Duodenal mucosa (tissue), 2 donors: ENCODE measurements around the gene CCDC38.

Experiments used
- H3K27ac ChIP-seq: one replicate; pipeline ENCODE4 v1.7.0; 2013; ENCODE audit warnings: low read depth, low read length
- H3K27me3 ChIP-seq, 2 donors: one replicate each; pipeline ENCODE4 v1.7.0; 2013; ENCODE audit warnings: low read length in 2 of 2, control low read depth in 1 of 2; ENCODE audit not compliant: insufficient read depth in 2 of 2, control insufficient read depth in 1 of 2
- H3K36me3 ChIP-seq, 2 donors: one replicate each; pipeline ENCODE4 v1.7.0; 2013; ENCODE audit warnings: low read length in 2 of 2, control low read depth in 1 of 2; ENCODE audit not compliant: insufficient read depth in 2 of 2, control insufficient read depth in 1 of 2
- H3K4me1 ChIP-seq, 2 donors: one replicate each; pipeline ENCODE4 v1.7.0; 2013; ENCODE audit warnings: low read length in 2 of 2, control low read depth in 1 of 2; ENCODE audit not compliant: insufficient read depth in 2 of 2, control insufficient read depth in 1 of 2
- H3K4me3 ChIP-seq, 2 donors: one replicate each; pipeline ENCODE4 v1.7.0; 2013; ENCODE audit warnings: low read length in 2 of 2, low read depth in 1 of 2
- H3K9ac ChIP-seq, 2 donors: one replicate each; pipeline ENCODE4 v1.7.0; 2013; ENCODE audit warnings: low read length in 2 of 2, low read depth in 1 of 2
- H3K9me3 ChIP-seq, 2 donors: one replicate each; pipeline ENCODE4 v1.7.0; 2013; ENCODE audit warnings: low read length in 2 of 2, control low read depth in 1 of 2; ENCODE audit not compliant: control insufficient read depth in 1 of 2

The CCDC38 gene

GRCh38 chr12:95942524-95943329, at the start of gene CCDC38:
TSS of gene CCDC38 (minus strand) at chr12:95942614. CDS start at chr12:95936509, 6,105 bp downstream.
- H3K27me3 ChIP-seq: no peaks in the 10 kb centered on the region
- no peaks in the 10 kb centered on the region for H3K36me3 ChIP-seq
- peak within 1 kb of the TSS; percentile 32 for H3K27ac ChIP-seq
- no peaks in the 10 kb centered on the region for H3K9me3 ChIP-seq
- H3K4me3 ChIP-seq: peak within 1 kb of the TSS; percentile 84 to 86
- peaks cover 6 to 11% of the 10 kb centered on the region in 2 donors for H3K4me1 ChIP-seq
- H3K9ac ChIP-seq: peak within 1 kb of the TSS; percentile 66 to 68

- Histone ChIP-seq H3K27me3 (peaks cover 0 to 5% of the 10 kb centered on the region in 2 donors), H3K9ac (no peak overlapping the region), H3K27ac (no peak overlapping the region), H3K4me3 (no peak overlapping the region), H3K4me1 (no peaks in the 10 kb centered on the region), H3K9me3 (no peaks in the 10 kb centered on the region), H3K36me3 (no peaks in the 10 kb centered on the region)
Observed at GRCh38 chr12:95990136-95990535, 47.7 kb upstream of the CCDC38 start.

- H3K36me3 ChIP-seq: no peaks in the 10 kb centered on the region
Observed at GRCh38 chr12:95989504-95990123, 47.2 kb upstream of the CCDC38 start.

GRCh38 chr12:95988506-95989275, 46.3 kb upstream of the CCDC38 start:
- no peaks in the 10 kb centered on the region for H3K4me1 ChIP-seq
- no peak overlapping the region for H3K4me3 ChIP-seq
- H3K27ac ChIP-seq: no peak overlapping the region
- H3K9me3 ChIP-seq: no peaks in the 10 kb centered on the region
- peaks cover 0 to 5% of the 10 kb centered on the region in 2 donors for H3K27me3 ChIP-seq
- H3K9ac ChIP-seq: no peak overlapping the region
- H3K36me3 ChIP-seq: no peaks in the 10 kb centered on the region

More at GRCh38 chr12:95989504-95990123, 47.2 kb upstream of the CCDC38 start:
- Histone ChIP-seq H3K9ac (no peak overlapping the region), H3K27ac (no peak overlapping the region), H3K9me3 (no peaks in the 10 kb centered on the region), H3K27me3 (peaks cover 0 to 5% of the 10 kb centered on the region in 2 donors), H3K4me1 (no peaks in the 10 kb centered on the region), H3K4me3 (no peak overlapping the region)

- H3K36me3 ChIP-seq: no peaks in the 10 kb centered on the region
- no peak overlapping the region for H3K4me3 ChIP-seq
- H3K9ac ChIP-seq: no peak overlapping the region
- no peaks in the 10 kb centered on the region for H3K9me3 ChIP-seq
- H3K27me3 ChIP-seq: peaks cover 0 to 5% of the 10 kb centered on the region in 2 donors
- no peaks in the 10 kb centered on the region for H3K4me1 ChIP-seq
- no peak overlapping the region for H3K27ac ChIP-seq
Observed at GRCh38 chr12:95986635-95987570, 44.5 kb upstream of the CCDC38 start.

- no peaks in the 10 kb centered on the region for H3K4me1 ChIP-seq
- H3K27me3 ChIP-seq: peaks cover 0 to 4% of the 10 kb centered on the region in 2 donors
- no peak overlapping the region for H3K4me3 ChIP-seq
- no peaks in the 10 kb centered on the region for H3K36me3 ChIP-seq
- H3K9ac ChIP-seq: no peak overlapping the region
- no peaks in the 10 kb centered on the region for H3K9me3 ChIP-seq
- H3K27ac ChIP-seq: no peak overlapping the region
Observed at GRCh38 chr12:95984682-95985081, 42.3 kb upstream of the CCDC38 start.

- H3K36me3 ChIP-seq: no peaks in the 10 kb centered on the region
- H3K4me3 ChIP-seq: no peak overlapping the region
- H3K4me1 ChIP-seq: no peaks in the 10 kb centered on the region
- no peak overlapping the region for H3K27ac ChIP-seq
- H3K9me3 ChIP-seq: no peaks in the 10 kb centered on the region
- no peaks in the 10 kb centered on the region for H3K27me3 ChIP-seq
- H3K9ac ChIP-seq: no peak overlapping the region
Observed at GRCh38 chr12:95982602-95983001, 40.2 kb upstream of the CCDC38 start.

- no peaks in the 10 kb centered on the region for H3K27me3 ChIP-seq
- no peak overlapping the region for H3K4me3 ChIP-seq
- H3K9me3 ChIP-seq: no peaks in the 10 kb centered on the region
- no peaks in the 10 kb centered on the region for H3K36me3 ChIP-seq
- H3K9ac ChIP-seq: no peak overlapping the region
- H3K4me1 ChIP-seq: no peaks in the 10 kb centered on the region
- no peak overlapping the region for H3K27ac ChIP-seq
Observed at GRCh38 chr12:95980437-95980836, 38.0 kb upstream of the CCDC38 start.

- no peaks in the 10 kb centered on the region for H3K36me3 ChIP-seq
Observed at GRCh38 chr12:95978774-95979173, 36.4 kb upstream of the CCDC38 start.

More at GRCh38 chr12:95978774-95979173, 36.4 kb upstream of the CCDC38 start:
- H3K9ac ChIP-seq: no peak overlapping the region
- no peak overlapping the region for H3K27ac ChIP-seq
- no peaks in the 10 kb centered on the region for H3K27me3 ChIP-seq
- no peaks in the 10 kb centered on the region for H3K9me3 ChIP-seq
- peaks cover 5 to 7% of the 10 kb centered on the region in 2 donors for H3K4me1 ChIP-seq
- no peak overlapping the region for H3K4me3 ChIP-seq
